Left renal cortex interstitium (tissue), 4 donors: ENCODE measurements around the gene DNAJA4. TPM values are rescaled to one million over a fixed set of nuclear protein-coding genes. Genes with fewer than 3 reads are reported as not detected.

Experiments used
- polyA plus RNA-seq, 4 donors: library from polyadenylated mRNA; unstranded; fragments of 120-200 nt; gene quantifications; one replicate each; pipeline ENCODE4 v1.2.1, GENCODE V29; 2013; ENCODE audit not compliant: insufficient read length in 4 of 4

DNAJA4 gene
- polyA plus RNA-seq, 4 donors, result 18.6 to 34.8 (median 26.6) TPM

Other genes starting within 250 kb of the DNAJA4 start
- 10 to 100 TPM; 29.7 to 32.1 (median 31.4) TPM for gene TBC1D2B, start 186.9 kb upstream of the DNAJA4 start, polyA plus RNA-seq
- gene SH2D7, start 172.0 kb upstream of the DNAJA4 start, polyA plus RNA-seq, result under 1 TPM; 0.48 to 0.95 (median 0.72) TPM
- 10 to 100 TPM; 29.6 to 34.2 (median 31.5) TPM for gene CIB2, start 133.1 kb upstream of the DNAJA4 start, polyA plus RNA-seq
- gene IDH3A, start 115.2 kb upstream of the DNAJA4 start, polyA plus RNA-seq, result 10 to 100 TPM; 49.9 to 59.3 (median 55.2) TPM
- gene ACSBG1, start 30.0 kb upstream of the DNAJA4 start, polyA plus RNA-seq, result 1 to 10 TPM in 3 of 4 donors, under 1 TPM in 1; 0.44 to 1.6 (median 1.3) TPM
- gene SKIC8, start 35.0 kb downstream of the DNAJA4 start, polyA plus RNA-seq, result 100 to 1,000 TPM in 3 of 4 donors, 10 to 100 TPM in 1; 95.1 to 123 (median 111) TPM
- 10 to 100 TPM; 49.0 to 73.4 (median 64.6) TPM for gene CRABP1, start 75.8 kb downstream of the DNAJA4 start, polyA plus RNA-seq
- gene IREB2, start 173.7 kb downstream of the DNAJA4 start, polyA plus RNA-seq, result 10 to 100 TPM; 51.1 to 77.7 (median 59.2) TPM
- gene HYKK, start 243.0 kb downstream of the DNAJA4 start, polyA plus RNA-seq, result 1 to 10 TPM; 7.7 to 8.9 (median 8.3) TPM